ENCODE data around the gene PARP3. TPM values are rescaled to one million over a fixed set of nuclear protein-coding genes. Genes with fewer than 3 reads are reported as not detected.

PARP3 gene
- total RNA-seq, 2 experiments from 2014 or later = 23.5 to 26.1 TPM

DNA sequence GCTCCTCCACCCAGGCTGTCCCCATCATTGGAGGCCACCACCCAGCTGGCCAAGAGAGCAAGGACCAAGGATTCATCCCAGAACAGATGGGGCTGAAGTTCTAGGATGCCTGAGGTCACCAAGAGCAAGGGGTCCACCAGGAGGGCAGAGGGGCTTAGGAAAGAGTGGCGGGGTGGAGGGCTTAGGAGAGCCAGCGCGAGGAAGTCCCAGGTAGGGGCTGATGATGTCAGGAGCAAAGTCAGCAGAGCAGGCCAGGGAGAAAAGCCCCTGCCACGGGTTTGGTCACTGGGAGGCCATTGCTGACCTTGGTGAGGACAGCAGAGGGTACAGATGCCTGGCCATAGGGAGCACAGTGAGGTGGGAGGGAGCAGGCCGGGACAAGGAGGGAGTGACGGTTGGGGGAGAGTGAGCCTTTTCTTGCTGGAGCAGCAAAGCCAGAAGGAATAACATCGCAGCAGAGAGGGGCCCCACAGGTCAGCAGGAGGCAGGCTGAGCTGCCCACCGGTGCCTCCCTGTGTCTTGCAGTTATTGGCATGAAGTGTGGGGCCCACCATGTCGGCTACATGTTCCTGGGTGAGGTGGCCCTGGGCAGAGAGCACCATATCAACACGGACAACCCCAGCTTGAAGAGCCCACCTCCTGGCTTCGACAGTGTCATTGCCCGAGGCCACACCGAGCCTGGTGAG is 5.2 kb downstream of the PARP3 start:
- POLR2A ChIA-PET = no interaction called here
- Mint-ChIP-seq H3K9me3 (no peaks in the 10 kb centered on the region), H3K4me1 (peaks cover 7% of the 10 kb centered on the region), H3K27me3 (peaks cover 2% of the 10 kb centered on the region), H3K36me3 (no peaks in the 10 kb centered on the region), H3K4me3 (no peak overlapping the region), H3K27ac (no peak overlapping the region)
- peak; percentile 18 for DNase-seq
- ATAC-seq (ENCODE audit: low read depth) = no peak

DNA sequence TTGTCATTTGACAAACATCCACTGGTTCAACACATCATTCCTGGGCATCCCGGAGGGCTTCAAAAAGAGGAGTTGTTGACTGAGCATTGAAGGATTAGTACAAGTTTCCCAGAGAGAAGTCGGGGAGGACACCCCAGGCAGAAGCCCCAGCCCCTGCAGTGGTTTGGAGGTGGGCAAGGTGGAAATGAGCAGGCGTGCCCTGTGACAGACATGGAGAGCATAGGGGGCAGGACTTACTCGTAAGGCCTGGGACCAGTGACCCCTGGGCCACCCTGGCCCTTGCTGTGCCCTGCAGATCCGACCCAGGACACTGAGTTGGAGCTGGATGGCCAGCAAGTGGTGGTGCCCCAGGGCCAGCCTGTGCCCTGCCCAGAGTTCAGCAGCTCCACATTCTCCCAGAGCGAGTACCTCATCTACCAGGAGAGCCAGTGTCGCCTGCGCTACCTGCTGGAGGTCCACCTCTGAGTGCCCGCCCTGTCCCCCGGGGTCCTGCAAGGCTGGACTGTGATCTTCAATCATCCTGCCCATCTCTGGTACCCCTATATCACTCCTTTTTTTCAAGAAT is 5.9 kb downstream of the PARP3 start:
- DNase-seq (peak; percentile 15), ATAC-seq (ENCODE audit: low read depth) (no peak)
- POLR2A ChIA-PET = no interaction called here
- Mint-ChIP-seq H3K4me3 (no peak overlapping the region), H3K27me3 (peaks cover 6% of the 10 kb centered on the region), H3K9me3 (no peaks in the 10 kb centered on the region), H3K4me1 (peaks cover 5% of the 10 kb centered on the region), H3K36me3 (no peaks in the 10 kb centered on the region), H3K27ac (no peak overlapping the region)

GRCh38 chr3:51949121-51949520 is 7.0 kb downstream of the PARP3 start:
- DNase-seq = peak; percentile 4

DNA sequence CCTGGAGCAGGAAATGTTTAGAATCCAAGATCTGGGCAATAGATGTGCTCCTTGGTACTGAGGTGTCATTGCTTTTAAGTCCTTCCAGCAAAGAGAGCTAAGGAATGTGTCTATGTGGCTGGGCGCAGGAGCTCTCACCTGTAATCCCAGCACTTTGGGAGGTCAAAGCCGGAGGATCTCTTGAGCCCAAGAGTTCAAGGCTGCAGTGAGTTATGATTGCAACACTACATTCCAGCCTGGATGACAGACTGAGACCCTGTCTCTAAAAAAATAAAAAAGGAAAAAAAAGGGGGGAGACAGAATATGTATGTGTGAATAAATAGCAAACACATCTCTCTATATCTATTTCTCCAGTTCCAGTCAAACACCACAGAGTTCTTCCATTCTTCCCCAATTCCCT is 8.7 kb downstream of the PARP3 start:
- peaks cover 29% of the 10 kb centered on the region for H3K27me3 Mint-ChIP-seq
- DNase-seq (no peak), ATAC-seq (ENCODE audit: low read depth) (no peak)
- H3K9me3 Mint-ChIP-seq = no peaks in the 10 kb centered on the region
- no peaks in the 10 kb centered on the region for H3K36me3 Mint-ChIP-seq
- POLR2A ChIA-PET = no interaction called here
- peaks cover 2% of the 10 kb centered on the region for H3K4me1 Mint-ChIP-seq
- H3K27ac Mint-ChIP-seq = no peak overlapping the region
- H3K4me3 Mint-ChIP-seq = no peak overlapping the region

More at GRCh38 chr3:51949121-51949520, 7.0 kb downstream of the PARP3 start:
- POLR2A ChIA-PET = no interaction called here
- Mint-ChIP-seq H3K27ac (no peak overlapping the region), H3K4me3 (no peak overlapping the region), H3K4me1 (peaks cover 4% of the 10 kb centered on the region), H3K36me3 (no peaks in the 10 kb centered on the region), H3K27me3 (peaks cover 16% of the 10 kb centered on the region), H3K9me3 (no peaks in the 10 kb centered on the region)
- no peak for ATAC-seq (ENCODE audit: low read depth)

DNA sequence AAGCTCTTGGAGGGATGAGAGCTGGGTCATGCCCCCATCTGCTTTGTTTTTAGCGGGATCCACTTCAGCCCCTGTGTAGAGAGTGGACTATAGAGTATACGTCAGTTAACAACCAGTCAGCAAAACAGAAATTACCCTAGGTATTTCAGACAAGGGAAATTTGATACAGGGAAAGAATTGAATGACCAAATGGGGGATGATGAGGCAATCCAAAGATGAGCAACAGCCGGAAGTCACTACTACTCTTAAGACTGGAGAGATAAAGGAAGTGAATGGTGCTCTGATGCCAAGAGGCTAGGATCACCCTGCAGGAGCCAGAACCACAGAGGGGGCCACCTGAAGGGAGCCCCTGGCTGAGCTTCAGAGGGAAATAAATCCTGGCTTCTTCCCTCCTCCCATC is 11.3 kb downstream of the PARP3 start:
- H3K27me3 Mint-ChIP-seq = peaks cover 40% of the 10 kb centered on the region
- H3K4me3 Mint-ChIP-seq = no peak overlapping the region
- DNase-seq (no peak), ATAC-seq (ENCODE audit: low read depth) (no peak)
- H3K27ac Mint-ChIP-seq = no peak overlapping the region
- POLR2A ChIA-PET = interaction anchor here (1.9 kb wide), 1 partner anchor 12 kb away, joined by 6 read pairs; the partner anchor contains the start of gene RRP9
- peaks cover 2% of the 10 kb centered on the region for H3K36me3 Mint-ChIP-seq
- H3K9me3 Mint-ChIP-seq = no peaks in the 10 kb centered on the region
- H3K4me1 Mint-ChIP-seq = peaks cover 3% of the 10 kb centered on the region

DNA sequence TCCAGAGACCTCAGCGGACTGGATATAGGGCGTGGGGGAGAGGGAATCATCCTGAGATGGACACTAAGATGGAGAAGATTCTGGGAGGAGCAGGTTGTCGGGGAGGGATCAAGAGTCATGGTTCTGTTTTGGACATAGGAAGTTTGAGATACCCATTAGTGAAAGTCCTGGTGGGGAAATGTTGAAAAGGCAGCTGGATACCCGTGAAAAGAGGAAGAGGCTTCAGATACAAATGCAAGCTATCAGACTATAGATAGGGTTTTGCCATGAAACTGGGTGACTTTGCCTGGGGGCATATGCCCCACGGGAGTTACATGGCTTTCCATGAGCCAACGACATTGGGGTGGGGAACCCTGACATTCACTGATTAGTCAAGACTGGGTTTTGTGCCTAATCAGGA is 11.9 kb downstream of the PARP3 start:
- Mint-ChIP-seq H3K9me3 (no peaks in the 10 kb centered on the region), H3K4me1 (peaks cover 3% of the 10 kb centered on the region), H3K27ac (no peak overlapping the region), H3K4me3 (no peak overlapping the region), H3K27me3 (peaks cover 40% of the 10 kb centered on the region), H3K36me3 (peaks cover 2% of the 10 kb centered on the region)
- ATAC-seq (ENCODE audit: low read depth) = no peak
- POLR2A ChIA-PET = interaction anchor here (1.9 kb wide), 1 partner anchor 13 kb away, joined by 6 read pairs; the partner anchor contains the start of gene RRP9
- DNase-seq = no peak

DNA sequence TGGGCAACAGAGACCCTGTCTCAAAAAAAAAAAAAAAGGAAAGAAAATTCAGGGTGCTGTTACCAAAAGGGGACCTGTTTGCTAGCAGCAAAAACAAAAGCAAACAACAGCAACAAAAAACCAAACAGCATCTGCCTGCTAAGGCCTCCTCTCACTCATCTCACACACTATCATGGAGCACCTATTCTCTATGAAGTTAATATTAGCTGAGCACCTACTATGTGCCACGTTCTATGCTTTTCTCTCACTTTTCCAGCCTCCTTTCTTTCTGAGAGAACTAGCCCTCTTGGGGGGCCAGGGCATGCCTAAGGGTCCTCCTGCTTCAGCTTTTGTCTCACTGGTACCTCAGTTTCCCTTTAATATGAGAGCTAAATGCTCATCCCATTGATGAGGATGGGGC is 12.6 kb downstream of the PARP3 start:
- H3K27me3 Mint-ChIP-seq = peaks cover 40% of the 10 kb centered on the region
- no peak overlapping the region for H3K27ac Mint-ChIP-seq
- peaks cover 2% of the 10 kb centered on the region for H3K36me3 Mint-ChIP-seq
- H3K4me1 Mint-ChIP-seq = peaks cover 3% of the 10 kb centered on the region
- ATAC-seq (ENCODE audit: low read depth) (no peak), DNase-seq (no peak)
- no peaks in the 10 kb centered on the region for H3K9me3 Mint-ChIP-seq
- POLR2A ChIA-PET = interaction anchor here (1.9 kb wide), 1 partner anchor 13 kb away, joined by 6 read pairs; the partner anchor contains the start of gene RRP9
- no peak overlapping the region for H3K4me3 Mint-ChIP-seq

- no peaks in the 10 kb centered on the region for H3K9me3 Mint-ChIP-seq
- POLR2A ChIA-PET = no interaction called here
Measured at GRCh38 chr3:51955175-51955892, 13.2 kb downstream of the PARP3 start, which contains the start of gene GPR62. Gene GPR62 (plus strand): TSS chr3:51955381. CDS start chr3:51955653, 272 bp downstream.

GRCh38 chr3:51955893-51956770 is 14.0 kb downstream of the PARP3 start:
- H3K27ac Mint-ChIP-seq = no peak overlapping the region
- H3K9me3 Mint-ChIP-seq = no peaks in the 10 kb centered on the region
- peaks cover 3% of the 10 kb centered on the region for H3K4me1 Mint-ChIP-seq
- POLR2A ChIA-PET = interaction anchor here (1.6 kb wide), 1 partner anchor 13 kb away, joined by 8 read pairs; no protein-coding TSS in a partner anchor
- DNase-seq (peak; percentile 60), ATAC-seq (ENCODE audit: low read depth) (peak; percentile 59)
- H3K27me3 Mint-ChIP-seq = peaks cover 41% of the 10 kb centered on the region
- peak overlapping the region; percentile 19 for H3K4me3 Mint-ChIP-seq
- peaks cover 2% of the 10 kb centered on the region for H3K36me3 Mint-ChIP-seq

More at GRCh38 chr3:51955175-51955892, 13.2 kb downstream of the PARP3 start, which contains the start of gene GPR62:
- Mint-ChIP-seq H3K4me3 (no peak within 1 kb of the TSS), H3K27me3 (peaks cover 40% of the 10 kb centered on the region), H3K27ac (no peak within 1 kb of the TSS), H3K36me3 (peaks cover 2% of the 10 kb centered on the region), H3K4me1 (peaks cover 3% of the 10 kb centered on the region)
- DNase-seq = no peak
- no peak for ATAC-seq (ENCODE audit: low read depth)

GRCh38 chr3:51957520-51958205 is 15.5 kb downstream of the PARP3 start:
- Mint-ChIP-seq H3K9me3 (no peaks in the 10 kb centered on the region), H3K36me3 (peaks cover 2% of the 10 kb centered on the region), H3K4me3 (no peak overlapping the region), H3K27me3 (peaks cover 43% of the 10 kb centered on the region), H3K4me1 (peaks cover 3% of the 10 kb centered on the region), H3K27ac (no peak overlapping the region)
- DNase-seq (no peak), ATAC-seq (ENCODE audit: low read depth) (no peak)
- POLR2A ChIA-PET = interaction anchor here (1.6 kb wide), 1 partner anchor 15 kb away, joined by 8 read pairs; no protein-coding TSS in a partner anchor

DNA sequence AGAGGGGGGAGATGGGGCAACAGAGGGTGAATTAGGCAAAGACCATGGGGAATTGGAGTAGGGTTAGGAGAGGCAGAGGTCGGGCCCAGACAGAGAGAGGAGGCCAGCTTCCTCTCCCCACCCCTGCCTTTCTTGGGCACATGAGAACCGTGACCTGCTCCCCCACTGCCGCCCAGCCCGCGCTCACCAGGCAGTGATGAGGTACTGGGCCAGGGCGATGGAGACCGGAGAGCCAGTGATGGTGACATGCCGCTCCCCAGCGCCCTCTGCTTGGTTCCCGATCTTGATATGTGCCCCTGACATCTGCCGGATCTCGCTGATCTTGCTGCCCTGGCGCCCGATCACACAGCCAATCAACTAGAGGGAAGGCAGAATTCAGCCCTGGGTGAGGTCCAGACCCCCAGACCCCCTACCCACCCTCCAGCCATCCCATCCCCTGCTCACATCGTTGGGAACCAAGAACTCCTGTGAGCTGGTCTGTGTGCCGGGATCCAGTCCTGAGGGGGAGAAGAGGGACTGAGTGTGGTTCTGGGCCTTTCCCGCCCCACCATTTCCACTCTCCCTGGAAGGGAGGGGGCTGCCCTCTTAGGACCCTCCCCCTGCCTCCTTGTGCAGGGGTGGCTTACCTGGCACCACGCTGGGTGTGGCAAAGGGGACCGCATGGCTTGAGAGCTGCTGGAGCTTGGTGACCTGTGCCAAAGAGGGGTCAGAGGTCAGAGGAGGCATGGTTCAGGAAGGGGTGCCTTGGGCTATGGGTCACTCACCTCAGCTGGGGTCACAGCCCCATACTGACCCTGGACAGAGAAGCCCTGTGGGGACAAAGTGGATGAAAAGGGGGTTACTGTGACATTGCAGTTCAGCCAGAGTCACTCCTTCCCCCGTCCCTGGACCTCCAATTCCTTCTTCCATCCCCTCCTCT is 16.7 kb downstream of the PARP3 start:
- DNase-seq = no peak
- peaks cover 2% of the 10 kb centered on the region for H3K4me1 Mint-ChIP-seq
- POLR2A ChIA-PET = interaction anchor here (0.6 kb wide), 1 partner anchor 21 kb away, joined by 3 read pairs; no protein-coding TSS in a partner anchor
- H3K27ac Mint-ChIP-seq = no peak overlapping the region
- H3K9me3 Mint-ChIP-seq = no peaks in the 10 kb centered on the region
- H3K36me3 Mint-ChIP-seq = peaks cover 2% of the 10 kb centered on the region
- no peak for ATAC-seq (ENCODE audit: low read depth)
- H3K27me3 Mint-ChIP-seq = peaks cover 34% of the 10 kb centered on the region
- H3K4me3 Mint-ChIP-seq = no peak overlapping the region

All from activated naive CD8-positive, alpha-beta T cell treated with anti-CD3 and anti-CD28 coated beads, Interleukin-2, amount 10 ng/mL, durations not matched to agents 7 days and 5 days (primary cell).